DMS79 (cell line): Measurements from ENCODE around the gene CSNK2A2.

Source experiments
- DNase-seq: peaks from one replicate; lab custom pipeline; 2025; lab: John Stamatoyannopoulos, UW

Gene CSNK2A2

DNA sequence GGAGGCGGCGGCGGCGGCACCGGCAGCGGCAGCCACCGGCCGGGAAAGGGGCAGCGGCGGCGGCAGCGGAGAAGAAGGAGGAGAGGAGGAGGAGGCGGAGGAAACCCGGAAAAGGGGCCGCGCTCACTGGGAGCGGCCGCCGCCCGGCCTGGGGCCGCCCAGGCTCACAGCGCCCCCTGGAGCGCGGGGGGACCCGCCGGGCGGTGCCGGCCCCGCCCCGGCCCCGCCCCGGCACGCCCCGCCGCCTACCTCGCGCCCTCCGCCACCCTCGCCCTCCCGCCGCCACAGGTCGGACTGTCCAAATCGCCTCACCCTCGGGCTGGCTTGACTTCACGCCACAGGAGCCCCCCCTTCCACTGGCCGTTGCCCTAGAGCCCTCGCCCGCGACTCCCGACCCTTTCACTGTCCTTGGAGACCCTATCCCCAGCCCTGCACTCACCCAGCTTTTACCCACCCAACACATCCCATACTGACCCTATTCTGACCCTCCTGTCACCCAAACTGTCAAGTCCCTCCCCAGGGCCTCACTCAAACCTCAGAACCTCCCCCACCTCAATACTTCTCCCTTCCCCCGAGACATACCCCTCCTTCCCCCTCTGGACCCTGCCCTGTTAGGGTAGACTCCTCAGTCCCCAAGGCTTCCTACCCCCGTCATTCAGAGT lies at the start of gene CSNK2A2:
Gene CSNK2A2, minus strand, starts transcription at position 85 of the 662 bp plus-strand sequence. CDS start 370 bp downstream, outside the sequence.
- DNase-seq, result no peak

DNA sequence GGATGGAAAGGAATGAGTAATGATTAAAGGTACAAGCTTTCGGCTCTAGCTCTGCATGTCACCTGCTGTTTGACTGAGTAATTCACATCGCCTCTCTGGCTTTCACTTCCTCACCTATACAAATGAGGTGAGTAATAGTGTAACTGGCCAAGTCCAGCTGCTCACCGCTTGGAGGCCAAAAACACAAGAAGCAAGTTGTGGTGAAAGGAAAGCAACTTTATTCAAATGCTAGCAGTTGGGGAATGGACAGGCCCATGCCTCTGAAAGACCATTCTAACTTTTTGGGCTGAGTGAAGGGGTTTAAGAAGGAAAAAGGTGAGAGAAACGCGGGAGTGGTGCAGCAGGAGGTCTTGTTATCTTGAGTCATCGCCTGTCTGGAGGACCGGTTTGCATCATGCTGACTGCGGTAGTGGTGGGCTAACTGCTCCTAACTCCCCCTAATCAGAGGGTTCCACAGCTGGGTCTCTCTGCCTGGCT lies 45.7 kb upstream of the CSNK2A2 start:
- no peak for DNase-seq

DNA sequence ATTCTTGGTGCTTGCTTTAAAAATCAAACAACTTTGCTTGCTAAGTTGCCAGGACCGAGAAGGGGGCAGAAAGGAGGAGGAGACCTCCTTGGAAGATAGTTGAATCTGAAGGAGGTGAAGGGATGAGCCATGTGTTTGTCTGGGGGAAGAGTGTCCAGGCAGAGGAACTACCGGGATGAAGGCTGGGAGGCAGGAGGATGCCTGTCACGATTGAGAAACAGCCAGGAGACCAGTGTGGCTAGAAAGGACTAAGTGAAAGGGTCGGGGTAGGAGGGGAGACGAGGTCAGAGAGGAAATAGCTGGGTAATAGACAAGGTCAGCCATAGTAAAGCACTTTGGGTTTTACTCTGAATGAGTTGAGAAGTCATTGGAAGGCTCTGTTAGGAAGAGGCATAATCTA lies 38.9 kb upstream of the CSNK2A2 start:
- DNase-seq, result no peak

GRCh38 chr16:58236231-58236690 lies 38.4 kb upstream of the CSNK2A2 start:
- DNase-seq, result peak; percentile 33

DNA sequence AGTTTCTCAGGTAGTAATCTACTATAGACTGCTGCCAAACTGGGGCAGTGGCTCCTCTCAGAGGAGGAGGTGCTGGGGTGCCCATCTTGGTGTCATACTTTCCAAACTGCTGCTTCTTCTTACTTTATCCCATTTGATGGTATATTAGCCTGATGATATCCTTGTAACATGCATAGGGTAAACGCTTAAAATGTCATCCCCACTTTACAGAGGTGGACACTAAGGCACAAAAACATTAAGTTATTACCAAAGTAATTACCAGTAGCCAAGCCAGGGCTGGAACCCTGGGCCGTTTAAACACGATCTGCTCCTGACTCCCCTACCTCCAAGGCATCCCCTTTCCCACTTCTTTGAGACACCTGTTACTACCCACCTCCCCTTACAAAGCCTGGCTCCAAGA lies 37.8 kb upstream of the CSNK2A2 start:
- no peak for DNase-seq

GRCh38 chr16:58234831-58235595 lies 37.1 kb upstream of the CSNK2A2 start:
- no peak for DNase-seq

DNA sequence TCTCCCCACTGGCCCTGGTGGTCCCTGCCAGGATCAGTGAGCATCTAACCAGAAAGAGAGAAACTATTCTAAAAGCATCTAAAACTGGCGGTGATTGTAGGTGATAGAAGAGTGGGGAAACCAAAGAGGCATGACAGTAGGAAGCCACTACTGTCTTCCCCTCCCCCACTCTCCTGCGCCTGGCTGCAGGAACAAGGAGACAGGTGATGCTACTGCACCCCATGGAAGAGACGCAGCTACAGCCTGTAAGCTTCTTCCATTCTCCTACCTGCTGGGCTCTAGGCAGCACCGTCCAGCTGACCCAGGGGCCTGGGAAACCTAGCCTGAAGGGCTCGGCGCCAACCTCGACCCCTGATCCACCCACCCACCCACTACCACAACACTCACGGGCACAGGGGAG lies 32.4 kb upstream of the CSNK2A2 start:
- DNase-seq, result no peak

GRCh38 chr16:58226790-58227189 lies 28.9 kb upstream of the CSNK2A2 start:
- DNase-seq, result no peak

- no peak for DNase-seq
These were observed 28.2 kb upstream of the CSNK2A2 start for GRCh38 chr16:58225965-58226602.

DNA sequence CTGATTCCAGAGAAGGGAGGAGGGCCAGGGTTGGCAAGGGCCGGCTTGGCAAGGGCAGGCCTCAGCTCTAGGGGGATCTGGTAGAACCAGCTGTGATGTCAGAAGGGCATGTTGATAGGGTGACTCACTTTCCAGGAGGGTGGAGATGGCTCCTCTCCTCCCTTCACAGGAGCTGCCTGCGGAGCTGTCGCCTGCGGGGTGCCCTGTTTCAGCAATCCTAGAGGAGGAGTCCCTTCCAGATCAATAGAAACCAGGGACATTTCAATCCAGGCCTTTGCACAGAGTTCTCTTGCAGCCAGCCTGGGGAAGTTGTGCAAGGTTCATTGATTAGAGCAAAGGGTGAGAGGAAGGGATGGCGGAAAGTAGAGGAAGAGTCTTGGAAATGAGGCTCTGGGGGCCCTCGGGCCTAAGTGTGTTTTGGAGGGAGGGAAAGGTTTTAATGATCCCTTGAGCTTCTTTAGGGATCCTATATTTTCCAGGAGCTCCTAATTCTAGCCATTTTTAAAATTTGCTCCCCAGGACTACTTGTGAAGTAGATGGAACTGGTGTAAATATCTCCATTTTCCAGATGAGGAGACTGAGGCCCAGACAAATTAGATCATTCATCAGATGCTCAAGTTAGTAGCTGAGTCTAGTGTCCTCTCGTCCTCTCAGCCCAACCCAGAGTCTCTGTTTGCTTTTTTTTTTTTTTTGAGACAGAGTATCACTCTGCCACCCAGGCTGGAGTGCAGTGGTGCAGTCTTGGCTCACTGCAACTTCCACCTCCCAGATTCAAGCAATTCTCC lies 24.8 kb upstream of the CSNK2A2 start:
- no peak for DNase-seq

- no peak for DNase-seq
These were observed 21.5 kb upstream of the CSNK2A2 start for GRCh38 chr16:58219432-58219831.

GRCh38 chr16:58218786-58219185 lies 20.9 kb upstream of the CSNK2A2 start:
- no peak for DNase-seq

- DNase-seq, result no peak
These were observed 19.5 kb upstream of the CSNK2A2 start for GRCh38 chr16:58217311-58217925.

GRCh38 chr16:58212824-58213655 lies 15.1 kb upstream of the CSNK2A2 start:
- DNase-seq, result no peak

- no peak for DNase-seq
These were observed 13.9 kb upstream of the CSNK2A2 start for GRCh38 chr16:58211846-58212245.

DNA sequence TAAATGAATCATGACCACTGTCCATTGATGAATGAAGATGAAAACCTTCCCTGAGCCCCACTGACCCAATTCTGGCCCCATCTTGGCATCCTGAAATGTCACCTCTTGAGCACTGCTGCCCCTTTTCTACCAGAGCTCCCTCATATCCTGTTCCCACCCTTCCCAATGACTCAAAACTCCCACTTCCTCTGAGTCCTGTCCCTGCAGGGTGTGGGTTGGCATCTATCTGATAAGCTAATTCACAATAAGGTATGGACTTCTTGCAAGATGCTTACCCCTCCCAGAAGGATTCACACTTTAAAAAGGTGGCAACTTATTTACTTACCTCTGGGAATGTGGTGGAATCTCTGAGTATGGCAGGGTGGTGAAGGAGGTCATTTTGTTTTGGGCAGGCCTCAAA lies 13.3 kb upstream of the CSNK2A2 start:
- DNase-seq, result no peak

DNA sequence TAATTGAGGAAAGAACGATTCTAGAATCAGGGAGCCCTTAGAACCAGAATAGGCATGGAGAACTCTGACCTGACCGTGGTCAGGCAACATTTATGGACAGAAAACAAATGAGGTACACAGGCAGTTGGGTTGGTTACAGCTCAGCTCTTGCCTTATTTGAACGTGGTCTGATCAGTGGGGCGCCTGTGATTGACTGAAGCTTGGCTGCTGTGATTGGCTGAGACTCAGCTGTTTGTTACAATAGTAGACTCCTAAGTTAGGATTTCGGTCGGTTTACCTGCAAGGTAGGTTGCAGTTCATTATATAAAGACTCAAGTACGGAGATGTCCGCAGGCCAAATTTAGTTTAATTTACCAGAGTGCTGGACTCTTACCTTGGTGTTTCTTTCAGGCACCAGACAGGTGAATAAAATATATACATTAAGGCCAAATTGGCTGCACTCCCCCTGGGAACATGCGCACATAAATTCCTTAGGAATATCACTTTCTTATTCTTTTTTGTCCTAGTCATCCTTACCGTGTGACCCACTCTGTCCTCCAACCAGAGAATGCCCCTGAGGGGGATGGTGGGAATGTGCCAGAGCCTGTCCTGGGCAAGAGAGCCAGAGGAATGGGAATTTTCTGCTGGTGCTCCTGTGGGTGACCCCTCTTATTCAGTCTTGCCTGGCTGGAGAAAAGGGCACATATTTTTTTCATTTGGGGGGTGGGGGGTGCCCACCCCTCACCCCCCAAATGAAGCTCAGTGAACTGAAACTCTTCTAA lies 7.5 kb upstream of the CSNK2A2 start:
- DNase-seq, result no peak

DNA sequence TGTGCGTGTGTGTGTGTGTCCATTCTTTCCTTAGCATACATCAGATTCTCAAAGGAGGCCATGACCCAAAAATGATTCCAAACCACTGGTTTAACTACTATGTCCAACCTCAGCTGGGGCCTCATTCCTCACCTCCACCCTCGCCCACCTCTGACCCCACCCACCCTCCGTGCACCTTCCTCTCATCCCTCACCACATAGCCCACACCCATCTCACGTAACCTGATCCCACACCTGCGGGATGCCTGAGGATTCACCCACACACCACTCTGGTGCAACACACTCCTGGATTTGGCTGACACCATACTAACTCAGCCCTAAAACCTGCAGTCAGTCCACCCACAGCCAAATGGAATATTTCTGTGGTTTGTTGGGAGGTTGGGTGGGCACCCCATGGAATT lies 3.3 kb upstream of the CSNK2A2 start:
- no peak for DNase-seq

GRCh38 chr16:58200004-58200797 lies 2.3 kb upstream of the CSNK2A2 start:
- DNase-seq, result no peak
